ENCODE measurements around the gene TRIO. TPM values are rescaled to one million over a fixed set of nuclear protein-coding genes. Genes with fewer than 3 reads are reported as not detected.

TRIO gene
- total and polyA plus RNA-seq, 10 of the 15 experiments (the other 5 are each of a cell fraction or from before 2014, with no cell fraction given), result 5.1 to 96.4 (median 44.6) TPM

GRCh38 chr5:14415024-14415697 lies 272.0 kb downstream of the TRIO start (continued):
- TF ChIP-seq ZNF592 (IDR thresholded peaks at IDR 0.05) (0 out of 2 replicates have a peak, but pooled peaks have one; percentile 10), LARP7 (IDR thresholded peaks at IDR 0.05) (no peak), IRF3 (IDR thresholded peaks at IDR 0.05) (no peak), ETV6 (conservative IDR thresholded peaks at IDR 0.05 in 1 of 2, IDR thresholded peaks at IDR 0.05 in 1 of 2; ENCODE audit: borderline replicate concordance in 1 of 2, low read depth in 1 of 2) (peak in 1 of 2 experiments; percentile 41; a peak in 1 of 4 replicates), POLR2A (IDR thresholded peaks at IDR 0.05; ENCODE audit: low read depth, low read length) (peak; percentile 42; the same call in 1 of the 2 replicates), EED (IDR thresholded peaks at IDR 0.05; ENCODE audit: low read depth) (peak; percentile 59; the same call in 1 of the 2 replicates), ZNF24 (IDR thresholded peaks at IDR 0.05) (no peak), TAF1 (IDR thresholded peaks at IDR 0.05; ENCODE audit: borderline replicate concordance, low read depth, low read length) (no peak), TARDBP (IDR thresholded peaks at IDR 0.05; ENCODE audit: borderline replicate concordance) (no peak; the same call in 1 of the 2 replicates), MYC (IDR thresholded peaks at IDR 0.05; ENCODE audit: insufficient read depth, insufficient read length, insufficient replicate concordance, low read length, severe bottlenecking) (no peak), USF2 (IDR thresholded peaks at IDR 0.05; ENCODE audit: borderline replicate concordance, low read depth, low read length) (no peak), RAD51 (IDR thresholded peaks at IDR 0.05) (peak; percentile 38), FOS (IDR thresholded peaks at IDR 0.05; ENCODE audit: borderline replicate concordance, extremely low read depth, insufficient read length) (no peak), POU2F2 (IDR thresholded peaks at IDR 0.05; ENCODE audit: borderline replicate concordance, low read depth, low read length) (no peak), RCOR1 (conservative IDR thresholded peaks at IDR 0.05; ENCODE audit: low read depth, low read length) (no peak), TCF12 (IDR thresholded peaks at IDR 0.05; ENCODE audit: low read depth, low read length) (0 out of 2 replicates have a peak, but pooled peaks have one; percentile 23), GATAD2B (conservative IDR thresholded peaks at IDR 0.05; ENCODE audit: low read depth) (0 out of 2 replicates have a peak, but pooled peaks have one; percentile 33), MEF2B (IDR thresholded peaks at IDR 0.05; ENCODE audit: partially characterized antibody, poor library complexity, severe bottlenecking) (peak; percentile 43), NFYA (IDR thresholded peaks at IDR 0.05; ENCODE audit: borderline replicate concordance, low read depth, low read length) (no peak), MTA2 (IDR thresholded peaks at IDR 0.05; ENCODE audit: low read depth) (peak; percentile 93)
- TF ChIP-seq, protein P1, sequence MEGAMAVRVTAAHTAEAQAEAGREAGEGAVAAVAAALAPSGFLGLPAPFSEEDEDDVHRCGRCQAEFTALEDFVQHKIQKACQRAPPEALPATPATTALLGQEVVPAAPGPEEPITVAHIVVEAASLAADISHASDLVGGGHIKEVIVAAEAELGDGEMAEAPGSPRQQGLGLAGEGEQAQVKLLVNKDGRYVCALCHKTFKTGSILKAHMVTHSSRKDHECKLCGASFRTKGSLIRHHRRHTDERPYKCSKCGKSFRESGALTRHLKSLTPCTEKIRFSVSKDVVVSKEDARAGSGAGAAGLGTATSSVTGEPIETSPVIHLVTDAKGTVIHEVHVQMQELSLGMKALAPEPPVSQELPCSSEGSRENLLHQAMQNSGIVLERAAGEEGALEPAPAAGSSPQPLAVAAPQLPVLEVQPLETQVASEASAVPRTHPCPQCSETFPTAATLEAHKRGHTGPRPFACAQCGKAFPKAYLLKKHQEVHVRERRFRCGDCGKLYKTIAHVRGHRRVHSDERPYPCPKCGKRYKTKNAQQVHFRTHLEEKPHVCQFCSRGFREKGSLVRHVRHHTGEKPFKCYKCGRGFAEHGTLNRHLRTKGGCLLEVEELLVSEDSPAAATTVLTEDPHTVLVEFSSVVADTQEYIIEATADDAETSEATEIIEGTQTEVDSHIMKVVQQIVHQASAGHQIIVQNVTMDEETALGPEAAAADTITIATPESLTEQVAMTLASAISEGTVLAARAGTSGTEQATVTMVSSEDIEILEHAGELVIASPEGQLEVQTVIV (IDR thresholded peaks at IDR 0.05; ENCODE audit: borderline replicate concordance, partially characterized antibody), result no peak
